Measurements from ENCODE around the gene CDKN3.
"Not testable (repeated sequence)": the region's sequence is repeated elsewhere in the genome, so short reads cannot be mapped to it uniquely, and the experiment has no call there.

CDKN3 gene

GRCh38 chr14:54399560-54399959 is 2.8 kb downstream of the CDKN3 start:
- POLR2A ChIA-PET: no interaction called here
- H3K4me3 ChIP-seq (ENCODE audit: low read depth, low read length): no peak overlapping the region
- no peak for TF ChIP-seq CTCF (IDR thresholded peaks at IDR 0.05; ENCODE audit: insufficient read depth, low read length, missing control alignments)
- DNase-seq (ENCODE audit: low read depth, low spot score): no peak
- CTCF ChIA-PET: interaction anchor here (4.7 kb wide), 1 partner anchor 11 kb away, joined by 31 read pairs; no protein-coding TSS in a partner anchor

DNA sequence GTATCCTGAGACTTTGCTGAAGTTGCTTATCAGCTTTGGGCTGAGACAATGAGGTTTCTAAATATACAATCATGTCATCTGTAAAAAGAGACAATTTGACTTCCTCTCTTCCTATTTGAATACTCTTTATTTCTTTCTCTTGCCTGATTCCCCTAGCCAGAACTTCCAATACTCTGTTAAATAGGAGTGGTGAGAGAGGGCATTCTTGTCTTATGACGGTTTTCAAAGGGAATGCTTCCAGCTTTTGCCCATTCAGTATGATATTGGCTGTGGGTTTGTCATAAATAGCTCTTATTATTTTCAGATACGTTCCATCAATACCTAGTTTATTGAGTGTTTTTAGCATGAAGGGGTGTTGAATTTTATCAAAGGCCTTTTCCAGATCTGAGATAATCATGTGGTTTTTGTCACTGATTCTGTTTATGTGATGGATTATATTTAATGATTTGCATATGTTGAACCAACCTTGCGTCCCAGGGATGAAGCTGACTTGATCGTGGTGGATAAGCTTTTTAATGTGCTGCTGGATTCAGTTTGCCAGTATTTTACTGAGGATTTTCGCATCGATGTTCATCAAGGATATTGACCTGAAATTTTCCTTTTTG is 6.7 kb downstream of the CDKN3 start:
- DNase-seq (ENCODE audit: low read depth, low spot score): peak; percentile 10
- H3K4me3 ChIP-seq (ENCODE audit: low read depth, low read length); POLR2A ChIA-PET: not testable (repeated sequence)
- CTCF ChIA-PET: interaction anchor here (0.8 kb wide), 1 partner anchor 56 kb away, joined by 4 read pairs; no protein-coding TSS in a partner anchor

GRCh38 chr14:54410215-54410614 is 13.4 kb downstream of the CDKN3 start:
- TF ChIP-seq CTCF (IDR thresholded peaks at IDR 0.05; ENCODE audit: insufficient read depth, low read length, missing control alignments): no peak
- CTCF ChIA-PET: interaction anchor here (0.5 to 5.5 kb wide), 4 partner anchors 9 to 1116 kb away, joined by 4 to 31 read pairs (median 6); partner anchors contain the start of gene CDKN3
- no peak for DNase-seq (ENCODE audit: low read depth, low spot score)
- H3K4me3 ChIP-seq (ENCODE audit: low read depth, low read length): no peak overlapping the region
- POLR2A ChIA-PET: no interaction called here

DNA sequence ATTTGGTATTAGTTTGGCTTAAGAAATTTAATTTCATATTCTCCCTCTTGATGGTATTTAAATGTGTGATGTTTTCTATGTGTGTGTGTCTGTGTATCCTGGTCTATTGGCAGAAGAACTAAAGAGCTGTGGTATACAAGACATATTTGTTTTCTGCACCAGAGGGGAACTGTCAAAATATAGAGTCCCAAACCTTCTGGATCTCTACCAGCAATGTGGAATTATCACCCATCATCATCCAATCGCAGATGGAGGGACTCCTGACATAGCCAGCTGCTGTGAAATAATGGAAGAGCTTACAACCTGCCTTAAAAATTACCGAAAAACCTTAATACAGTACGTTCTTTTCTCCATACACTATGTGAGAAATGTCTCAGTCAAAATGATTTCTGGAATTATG is 14.6 kb downstream of the CDKN3 start:
- no peak overlapping the region for H3K4me3 ChIP-seq (ENCODE audit: low read depth, low read length)
- TF ChIP-seq CTCF (IDR thresholded peaks at IDR 0.05; ENCODE audit: insufficient read depth, low read length, missing control alignments): no peak
- CTCF ChIA-PET: interaction anchor here (1.4 to 5.5 kb wide), 3 partner anchors 9 to 16 kb away, joined by 4 to 31 read pairs (median 13); partner anchors contain the start of gene CDKN3
- DNase-seq (ENCODE audit: low read depth, low spot score): no peak
- POLR2A ChIA-PET: no interaction called here

- POLR2A ChIA-PET: interaction anchor here (0.9 kb wide), 1 partner anchor 53 kb away, joined by 4 read pairs; no protein-coding TSS in a partner anchor
- peak; percentile 67 for TF ChIP-seq CTCF (IDR thresholded peaks at IDR 0.05; ENCODE audit: insufficient read depth, low read length, missing control alignments)
- DNase-seq (ENCODE audit: low read depth, low spot score): no peak
- CTCF ChIA-PET: interaction anchor here (0.6 to 1.9 kb wide), 17 partner anchors 8 to 82 kb away, joined by 3 to 13 read pairs (median 4); partner anchors contain the start of gene CDKN3
- H3K4me3 ChIP-seq (ENCODE audit: low read depth, low read length): no peak overlapping the region
Measured at GRCh38 chr14:54420478-54421142, 23.8 kb downstream of the CDKN3 start.

GRCh38 chr14:54423991-54424390 is 27.2 kb downstream of the CDKN3 start:
- POLR2A ChIA-PET: no interaction called here
- no peak overlapping the region for H3K4me3 ChIP-seq (ENCODE audit: low read depth, low read length)
- TF ChIP-seq CTCF (IDR thresholded peaks at IDR 0.05; ENCODE audit: insufficient read depth, low read length, missing control alignments): no peak
- no peak for DNase-seq (ENCODE audit: low read depth, low spot score)
- CTCF ChIA-PET: interaction anchor here (0.9 to 2.5 kb wide), 5 partner anchors 8 to 57 kb away, joined by 4 to 12 read pairs (median 6); partner anchors contain the start of gene CNIH1

Measured in AG04449 (cell line).